Neural crest cell (in vitro differentiated cells): ENCODE results near the gene IRS2. TPM values are rescaled to one million over a fixed set of nuclear protein-coding genes. Genes with fewer than 3 reads are reported as not detected.
A peak's percentile ranks its signal among the peaks of the same experiment; 100 is the strongest.

Experiments used
- DNase-seq: peaks from one replicate; pipeline ENCODE4 v3.0.0; 2021; ENCODE audit warnings: low read depth, mixed read lengths, low spot score
- H3K27ac Mint-ChIP-seq: one replicate; pipeline ENCODE4 v1.8.0; 2021; ENCODE audit warnings: mild to moderate bottlenecking, mixed read lengths; ENCODE audit not compliant: unreplicated experiment
- H3K27me3 Mint-ChIP-seq: 2 replicates; pipeline ENCODE4 v1.8.0; 2021; ENCODE audit warnings: low read depth, mild to moderate bottlenecking, mixed read lengths
- H3K36me3 Mint-ChIP-seq: 2 replicates; pipeline ENCODE4 v1.8.0; 2021; ENCODE audit warnings: low read depth, mild to moderate bottlenecking, mixed read lengths
- H3K4me1 Mint-ChIP-seq: 2 replicates; pipeline ENCODE4 v1.8.0; 2021; ENCODE audit warnings: mixed read lengths
- H3K4me3 Mint-ChIP-seq: one replicate; pipeline ENCODE4 v1.8.0; 2021; ENCODE audit warnings: mild to moderate bottlenecking, mixed read lengths
- H3K9me3 Mint-ChIP-seq: 2 replicates; pipeline ENCODE4 v1.8.0; 2021; ENCODE audit warnings: mixed read lengths
- CTCF ChIP-seq: fragments of 200-600 bp; sonication (generic); conservative IDR thresholded peaks from 2 replicates; pipeline ENCODE4 v1.5.0; 2021; ENCODE audit warnings: antibody characterized with exemption, mild to moderate bottlenecking
- total RNA-seq: library from RNA; stranded (reverse); gene quantifications from 2 replicates; pipeline ENCODE4 v1.2.1, GENCODE V29; 2021

IRS2 gene
- total RNA-seq, 1 donor from 2014 or later = 7.0 TPM

GRCh38 chr13:109795011-109795410 is 8.6 kb upstream of the IRS2 start:
- H3K9me3 Mint-ChIP-seq = no peaks in the 10 kb centered on the region
- peaks cover 3% of the 10 kb centered on the region for H3K27me3 Mint-ChIP-seq
- TF ChIP-seq CTCF = no peak
- H3K36me3 Mint-ChIP-seq = no peaks in the 10 kb centered on the region
- no peak overlapping the region for H3K4me3 Mint-ChIP-seq
- H3K4me1 Mint-ChIP-seq = peaks cover 9% of the 10 kb centered on the region
- no peak overlapping the region for H3K27ac Mint-ChIP-seq
- DNase-seq = no peak

- Mint-ChIP-seq H3K36me3 (no peaks in the 10 kb centered on the region), H3K27me3 (peaks cover 7% of the 10 kb centered on the region), H3K9me3 (no peaks in the 10 kb centered on the region), H3K4me3 (no peak overlapping the region), H3K4me1 (peaks cover 9% of the 10 kb centered on the region), H3K27ac (no peak overlapping the region)
- DNase-seq = no peak
- no peak for TF ChIP-seq CTCF
These were observed 7.7 kb upstream of the IRS2 start for GRCh38 chr13:109794095-109794494.

GRCh38 chr13:109792416-109793059 is 6.2 kb upstream of the IRS2 start:
- Mint-ChIP-seq H3K4me1 (peaks cover 15% of the 10 kb centered on the region), H3K36me3 (no peaks in the 10 kb centered on the region), H3K9me3 (no peaks in the 10 kb centered on the region), H3K4me3 (no peak overlapping the region), H3K27me3 (peaks cover 17% of the 10 kb centered on the region), H3K27ac (no peak overlapping the region)
- no peak for DNase-seq
- no peak for TF ChIP-seq CTCF

GRCh38 chr13:109790942-109791605 is 4.7 kb upstream of the IRS2 start:
- H3K36me3 Mint-ChIP-seq = no peaks in the 10 kb centered on the region
- H3K4me3 Mint-ChIP-seq = peak overlapping the region; percentile 32
- H3K4me1 Mint-ChIP-seq = peaks cover 15% of the 10 kb centered on the region
- H3K9me3 Mint-ChIP-seq = no peaks in the 10 kb centered on the region
- no peak overlapping the region for H3K27ac Mint-ChIP-seq
- peaks cover 17% of the 10 kb centered on the region for H3K27me3 Mint-ChIP-seq
- TF ChIP-seq CTCF = peak; percentile 60
- peak; percentile 19 for DNase-seq

GRCh38 chr13:109790086-109790485 is 3.7 kb upstream of the IRS2 start:
- no peak for DNase-seq
- peaks cover 15% of the 10 kb centered on the region for H3K4me1 Mint-ChIP-seq
- H3K36me3 Mint-ChIP-seq = no peaks in the 10 kb centered on the region
- H3K27ac Mint-ChIP-seq = no peak overlapping the region
- no peaks in the 10 kb centered on the region for H3K9me3 Mint-ChIP-seq
- TF ChIP-seq CTCF = no peak
- no peak overlapping the region for H3K4me3 Mint-ChIP-seq
- H3K27me3 Mint-ChIP-seq = peaks cover 17% of the 10 kb centered on the region
